ENCODE measurements around the gene CYB5R3. TPM values are rescaled to one million over a fixed set of nuclear protein-coding genes. Genes with fewer than 3 reads are reported as not detected.

The CYB5R3 gene
- polyA plus RNA-seq, 1 of the 3 experiments (the other 2 are of a cell fraction): 106 TPM

DNA sequence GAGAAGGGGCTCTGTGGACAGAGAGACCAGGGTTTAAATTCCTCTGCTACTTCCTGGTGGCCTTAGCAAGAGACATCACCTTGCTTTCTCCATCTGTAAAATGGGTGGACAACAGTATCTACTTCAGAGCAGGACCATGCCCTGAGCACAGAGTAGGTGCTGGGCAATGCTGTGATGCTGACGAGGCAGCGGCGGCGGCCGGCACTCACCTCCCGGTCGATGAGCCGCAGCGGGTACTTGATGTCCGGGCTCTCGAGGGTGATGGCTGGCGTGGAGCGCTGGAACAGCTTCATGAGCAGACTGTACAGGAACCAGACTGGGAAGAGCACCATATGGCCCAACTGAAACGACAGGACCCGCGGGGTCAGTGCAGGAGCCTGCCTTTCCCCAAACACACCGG is 12.7 kb downstream of the CYB5R3 start:
- peaks cover 5% of the 10 kb centered on the region for H3F3A ChIP-seq (replicated peaks; ENCODE audit: insufficient read depth)
- ChIA-PET CTCF (interaction anchor here (0.6 kb wide), 1 partner anchor 12 kb away, joined by 3 read pairs; the partner anchor contains the start of gene CYB5R3), POLR2A (interaction anchor here (1.5 kb wide), 1 partner anchor 13 kb away, joined by 6 read pairs; the partner anchor contains the start of gene CYB5R3)
- TF ChIP-seq USF1 (IDR thresholded peaks at IDR 0.05; ENCODE audit: borderline replicate concordance, low read depth) (no peak), IRF3 (IDR thresholded peaks at IDR 0.05; ENCODE audit: low read depth, low read length) (no peak), TCF12 (IDR thresholded peaks at IDR 0.05) (no peak), EZH2phosphoT487 (IDR thresholded peaks at IDR 0.05; ENCODE audit: borderline replicate concordance, low read depth) (no peak), MXI1 (IDR thresholded peaks at IDR 0.05; ENCODE audit: low read depth, low read length) (no peak), RFX5 (IDR thresholded peaks at IDR 0.05; ENCODE audit: low read length) (no peak), MEF2A (IDR thresholded peaks at IDR 0.05; ENCODE audit: borderline replicate concordance, low read depth) (no peak), SMC3 (IDR thresholded peaks at IDR 0.05; ENCODE audit: low read depth, low read length) (no peak), RAD21 (IDR thresholded peaks at IDR 0.05; ENCODE audit: low read length) (no peak), RCOR1 (IDR thresholded peaks at IDR 0.05; ENCODE audit: low read length) (no peak), GATA2 (CRISPR knock-in tag; IDR thresholded peaks at IDR 0.05) (no peak), ELF1 (IDR thresholded peaks at IDR 0.05) (no peak), FOXM1 (IDR thresholded peaks at IDR 0.05; ENCODE audit: low read depth) (no peak), EP300 (IDR thresholded peaks at IDR 0.05; ENCODE audit: borderline replicate concordance in 1 of 2, low read depth in 1 of 2, low read length in 1 of 2) (no peak), CHD2 (IDR thresholded peaks at IDR 0.05; ENCODE audit: low read length, partially characterized antibody) (no peak), TAF1 (IDR thresholded peaks at IDR 0.05; ENCODE audit: borderline replicate concordance, low read depth, low read length) (no peak)
- TF ChIP-seq, protein P1, sequence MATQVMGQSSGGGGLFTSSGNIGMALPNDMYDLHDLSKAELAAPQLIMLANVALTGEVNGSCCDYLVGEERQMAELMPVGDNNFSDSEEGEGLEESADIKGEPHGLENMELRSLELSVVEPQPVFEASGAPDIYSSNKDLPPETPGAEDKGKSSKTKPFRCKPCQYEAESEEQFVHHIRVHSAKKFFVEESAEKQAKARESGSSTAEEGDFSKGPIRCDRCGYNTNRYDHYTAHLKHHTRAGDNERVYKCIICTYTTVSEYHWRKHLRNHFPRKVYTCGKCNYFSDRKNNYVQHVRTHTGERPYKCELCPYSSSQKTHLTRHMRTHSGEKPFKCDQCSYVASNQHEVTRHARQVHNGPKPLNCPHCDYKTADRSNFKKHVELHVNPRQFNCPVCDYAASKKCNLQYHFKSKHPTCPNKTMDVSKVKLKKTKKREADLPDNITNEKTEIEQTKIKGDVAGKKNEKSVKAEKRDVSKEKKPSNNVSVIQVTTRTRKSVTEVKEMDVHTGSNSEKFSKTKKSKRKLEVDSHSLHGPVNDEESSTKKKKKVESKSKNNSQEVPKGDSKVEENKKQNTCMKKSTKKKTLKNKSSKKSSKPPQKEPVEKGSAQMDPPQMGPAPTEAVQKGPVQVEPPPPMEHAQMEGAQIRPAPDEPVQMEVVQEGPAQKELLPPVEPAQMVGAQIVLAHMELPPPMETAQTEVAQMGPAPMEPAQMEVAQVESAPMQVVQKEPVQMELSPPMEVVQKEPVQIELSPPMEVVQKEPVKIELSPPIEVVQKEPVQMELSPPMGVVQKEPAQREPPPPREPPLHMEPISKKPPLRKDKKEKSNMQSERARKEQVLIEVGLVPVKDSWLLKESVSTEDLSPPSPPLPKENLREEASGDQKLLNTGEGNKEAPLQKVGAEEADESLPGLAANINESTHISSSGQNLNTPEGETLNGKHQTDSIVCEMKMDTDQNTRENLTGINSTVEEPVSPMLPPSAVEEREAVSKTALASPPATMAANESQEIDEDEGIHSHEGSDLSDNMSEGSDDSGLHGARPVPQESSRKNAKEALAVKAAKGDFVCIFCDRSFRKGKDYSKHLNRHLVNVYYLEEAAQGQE (IDR thresholded peaks at IDR 0.05; ENCODE audit: low read depth, low read length): no peak
- H3K9me2 ChIP-seq: no peaks in the 10 kb centered on the region
- no peaks in the 10 kb centered on the region for H3K36me3 ChIP-seq (replicated peaks in 1 of 2; ENCODE audit: control insufficient read depth in 1 of 2, insufficient read depth in 2 of 2, low read length in 1 of 2)
- no peak overlapping the region for H3K9ac ChIP-seq
- no peak overlapping the region for H3K4me2 ChIP-seq
- H4K20me1 ChIP-seq (ENCODE audit: insufficient read depth): no peaks in the 10 kb centered on the region
- DNase-seq: no peak
- no peak overlapping the region for H2AFZ ChIP-seq (ENCODE audit: low read depth)
- no peak overlapping the region for H3K4me3 ChIP-seq (ENCODE audit: low read depth in 2 of 2, low read length in 1 of 2)
- 90% methylated on average over 2 of the region's 17 CpGs for WGBS (ENCODE audit: low lambda C conversion rate)
- peaks cover 49% of the 10 kb centered on the region for H3K79me2 ChIP-seq (ENCODE audit: insufficient read depth)
- no peaks in the 10 kb centered on the region for H3K27me3 ChIP-seq (ENCODE audit: insufficient read depth)
- H3K4me1 ChIP-seq (ENCODE audit: control insufficient read depth in 1 of 2, insufficient read depth in 2 of 2, low read depth in 1 of 2, low read length in 1 of 2): no peaks in the 10 kb centered on the region
- H3K27ac ChIP-seq (ENCODE audit: low read depth in 2 of 2, low read length in 1 of 2): peak overlapping the region in 1 of 2 experiments; percentile 84; a peak in 1 of 4 replicates
- H3K9me3 ChIP-seq: no peaks in the 10 kb centered on the region

All from SK-N-SH (cell line).